Measurements from ENCODE around the gene PROCA1. TPM values are rescaled to one million over a fixed set of nuclear protein-coding genes. Genes with fewer than 3 reads are reported as not detected.
A peak's percentile ranks its signal among the peaks of the same experiment; 100 is the strongest.

PROCA1 gene
- total and polyA plus RNA-seq, 9 of the 15 experiments (the other 6 are each of a cell fraction or from before 2014, with no cell fraction given), result 0.78 to 16.2 (median 5.6) TPM

GRCh38 chr17:28720247-28720996, 8.7 kb upstream of the PROCA1 start (continued):
- no peak; the same call in 1 of the 2 replicates for TF ChIP-seq REST (IDR thresholded peaks at IDR 0.05; ENCODE audit: borderline replicate concordance)
- no peak for TF ChIP-seq REST (CRISPR knock-in tag; IDR thresholded peaks at IDR 0.05; ENCODE audit: low read depth)
- no peak for TF ChIP-seq RBM34 (IDR thresholded peaks at IDR 0.05; ENCODE audit: borderline replicate concordance, insufficient read depth, low read length)
- TF ChIP-seq ADNP (tag; IDR thresholded peaks at IDR 0.05), result no peak
- no peak for TF ChIP-seq ZNF668 (CRISPR knock-in tag; IDR thresholded peaks at IDR 0.05)
- TF ChIP-seq PHB (CRISPR knock-in tag; IDR thresholded peaks at IDR 0.05), result no peak
- no peak for TF ChIP-seq MYBL2 (IDR thresholded peaks at IDR 0.05; ENCODE audit: low read depth)
- no peak for TF ChIP-seq MYBL2 (CRISPR knock-in tag; IDR thresholded peaks at IDR 0.05; ENCODE audit: borderline replicate concordance)
- TF ChIP-seq DNMT1 (IDR thresholded peaks at IDR 0.05), result 0 out of 2 replicates have a peak, but pooled peaks have one; percentile 74
- 0 out of 2 replicates have a peak, but pooled peaks have one; percentile 55 for TF ChIP-seq ZNF23 (CRISPR knock-in tag; IDR thresholded peaks at IDR 0.05)
- TF ChIP-seq NR4A1 (CRISPR knock-in tag; IDR thresholded peaks at IDR 0.05), result no peak
- no peak for TF ChIP-seq NR4A1 (tag; IDR thresholded peaks at IDR 0.05)
- no peak for TF ChIP-seq ZNF586 (CRISPR knock-in tag; conservative IDR thresholded peaks at IDR 0.05)
- TF ChIP-seq NUFIP1 (IDR thresholded peaks at IDR 0.05; ENCODE audit: partially characterized antibody), result no peak
